GM19467 (cell line): ENCODE measurements around the gene PAK5.

ENCODE experiments used
- ATAC-seq: cut with Tn5 transposase; IDR thresholded peaks from one replicate; pipeline ENCODE4 v1.9.1; 2021; ENCODE audit warnings: mild to moderate bottlenecking, moderate library complexity; ENCODE audit not compliant: unreplicated experiment

PAK5 gene

GRCh38 chr20:9581509-9581908 is 257.4 kb downstream of the PAK5 start:
- no peak for ATAC-seq

GRCh38 chr20:9578594-9578993 is 260.3 kb downstream of the PAK5 start:
- ATAC-seq = no peak

- no peak for ATAC-seq
Observed at GRCh38 chr20:9577397-9577796, 261.5 kb downstream of the PAK5 start.

- no peak for ATAC-seq
Observed at GRCh38 chr20:9576695-9577094, 262.2 kb downstream of the PAK5 start.

GRCh38 chr20:9575836-9576235 is 263.0 kb downstream of the PAK5 start:
- ATAC-seq = no peak

DNA sequence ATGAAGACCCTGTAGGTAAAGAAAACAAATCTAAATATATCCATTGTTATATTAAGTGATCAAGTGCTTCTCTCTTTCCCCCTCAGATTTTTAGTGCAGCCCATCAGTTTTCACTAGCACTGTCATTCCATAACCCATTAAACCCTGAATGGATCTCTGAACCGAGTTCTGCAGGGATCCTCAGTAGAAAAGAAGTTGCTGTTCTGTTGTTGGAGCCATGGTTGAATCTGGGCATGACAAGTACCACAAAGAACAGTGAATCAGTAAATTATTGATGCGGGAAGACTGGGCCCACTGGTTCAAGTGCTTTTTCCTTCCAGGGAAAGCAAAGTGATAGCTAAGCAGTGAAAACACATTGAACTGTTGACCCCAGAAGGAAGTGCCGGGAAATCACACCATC is 264.1 kb downstream of the PAK5 start:
- no peak for ATAC-seq

DNA sequence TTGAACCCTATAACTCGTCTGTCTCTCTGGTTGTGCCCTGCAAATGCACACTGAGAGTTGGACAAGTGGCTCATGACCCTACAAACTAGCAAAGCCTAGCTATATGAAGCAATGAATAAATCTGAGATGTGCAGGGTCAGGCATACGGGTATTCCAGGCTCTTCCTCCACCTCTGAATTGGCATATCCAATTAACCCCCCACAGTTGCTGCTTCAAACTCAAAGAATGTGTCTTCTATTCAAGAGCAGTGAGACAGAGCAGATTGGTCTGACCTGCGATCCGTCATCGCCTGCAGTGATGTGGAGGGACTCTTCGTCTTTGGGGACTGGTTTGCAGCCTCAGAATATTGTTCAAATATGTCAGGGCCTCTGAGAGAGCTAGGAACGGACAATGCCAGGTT is 264.7 kb downstream of the PAK5 start:
- ATAC-seq = no peak

DNA sequence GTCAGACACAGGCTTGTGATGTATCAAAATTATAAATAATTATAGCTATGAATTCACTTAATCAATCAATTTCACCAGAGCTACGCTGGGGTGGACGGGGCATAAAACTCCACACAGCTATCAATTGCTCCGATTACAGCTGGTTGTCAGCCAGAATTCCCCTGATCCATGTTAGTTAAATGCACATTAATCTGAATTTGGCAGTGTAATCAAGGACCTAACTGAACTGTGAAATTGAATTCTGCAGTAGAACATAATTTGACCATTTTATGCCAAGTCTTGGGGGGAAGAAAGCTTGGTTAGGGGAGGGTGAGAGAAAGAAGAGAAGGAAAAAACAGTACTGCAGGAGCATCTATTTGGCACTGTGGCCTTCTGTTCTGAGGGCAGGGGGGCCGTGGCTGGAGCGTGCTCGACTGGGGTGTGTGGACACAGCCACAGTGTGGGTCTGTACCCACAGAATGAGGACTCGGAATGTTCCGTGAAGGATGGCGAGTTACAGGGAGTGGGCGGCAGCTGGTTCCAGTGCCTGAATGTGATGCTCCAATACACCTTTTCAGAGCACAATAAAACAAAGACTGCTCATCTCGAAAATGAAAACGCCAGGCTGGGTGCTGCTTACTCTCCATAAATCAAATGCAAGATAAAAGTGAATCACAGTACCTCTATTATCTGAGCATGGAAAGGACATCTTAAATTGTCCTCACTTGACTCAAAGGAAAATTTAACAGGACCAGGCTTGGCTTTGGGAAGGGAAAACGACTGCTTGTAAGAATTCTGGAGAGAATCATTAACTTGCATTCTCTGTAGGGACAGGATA is 265.3 kb downstream of the PAK5 start:
- ATAC-seq = no peak

DNA sequence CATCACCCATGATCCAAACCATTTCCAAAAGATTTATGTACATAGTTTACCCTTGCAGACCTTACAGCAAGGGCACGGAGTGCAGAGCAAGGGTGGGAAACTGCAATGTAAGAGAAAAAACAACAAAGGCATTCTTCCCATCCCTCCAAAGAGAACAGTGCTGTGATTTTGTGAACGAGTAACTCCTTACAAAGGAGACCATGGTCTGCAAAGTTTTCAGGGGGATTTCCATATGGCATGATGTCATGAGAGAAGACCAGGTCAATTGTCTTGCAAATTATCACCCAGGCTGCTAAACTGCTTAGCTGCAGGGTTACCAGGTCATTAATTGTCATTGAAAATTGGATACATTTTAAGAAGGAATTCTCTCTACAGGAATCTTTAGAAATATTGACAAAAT is 266.2 kb downstream of the PAK5 start:
- no peak for ATAC-seq

DNA sequence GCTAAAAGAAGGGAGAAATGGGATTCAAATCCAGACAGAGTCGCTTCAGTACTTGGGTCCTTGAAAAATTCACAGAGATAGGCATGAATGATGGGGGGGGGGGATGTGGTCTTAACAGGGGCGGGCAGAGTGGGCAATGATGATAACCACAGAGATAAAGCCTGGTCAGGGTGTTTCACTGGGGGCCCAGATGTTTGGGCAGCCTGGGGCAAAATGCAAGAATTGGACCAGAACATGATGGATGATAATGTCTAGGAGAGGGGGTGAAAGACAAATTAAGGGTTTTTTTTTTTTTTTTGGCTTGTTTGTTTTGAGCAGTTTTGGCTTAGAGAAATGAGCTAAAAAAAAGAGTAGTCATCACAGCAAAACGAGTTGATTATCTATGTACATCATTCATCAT is 267.1 kb downstream of the PAK5 start:
- no peak for ATAC-seq

- no peak for ATAC-seq
Observed at GRCh38 chr20:9570612-9571011, 268.3 kb downstream of the PAK5 start.

DNA sequence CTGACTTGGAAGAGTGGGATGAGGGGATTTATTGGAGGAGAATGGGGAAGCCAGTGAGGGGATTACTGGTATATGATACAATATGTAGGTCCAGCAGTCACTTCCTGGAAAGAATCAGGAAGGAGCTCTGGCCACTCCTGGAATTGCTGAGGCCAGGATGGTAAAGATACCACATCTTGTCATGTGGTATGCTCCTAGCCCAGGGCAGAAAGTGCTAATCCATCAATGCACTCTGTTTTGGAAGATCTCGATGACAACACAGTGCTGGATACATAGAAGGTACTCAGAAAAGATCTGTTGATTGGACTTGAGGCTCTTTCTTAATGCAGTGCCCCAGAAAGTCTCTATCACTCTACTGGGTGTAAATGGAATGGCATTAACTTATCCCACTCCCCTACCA is 271.9 kb downstream of the PAK5 start:
- ATAC-seq = no peak

DNA sequence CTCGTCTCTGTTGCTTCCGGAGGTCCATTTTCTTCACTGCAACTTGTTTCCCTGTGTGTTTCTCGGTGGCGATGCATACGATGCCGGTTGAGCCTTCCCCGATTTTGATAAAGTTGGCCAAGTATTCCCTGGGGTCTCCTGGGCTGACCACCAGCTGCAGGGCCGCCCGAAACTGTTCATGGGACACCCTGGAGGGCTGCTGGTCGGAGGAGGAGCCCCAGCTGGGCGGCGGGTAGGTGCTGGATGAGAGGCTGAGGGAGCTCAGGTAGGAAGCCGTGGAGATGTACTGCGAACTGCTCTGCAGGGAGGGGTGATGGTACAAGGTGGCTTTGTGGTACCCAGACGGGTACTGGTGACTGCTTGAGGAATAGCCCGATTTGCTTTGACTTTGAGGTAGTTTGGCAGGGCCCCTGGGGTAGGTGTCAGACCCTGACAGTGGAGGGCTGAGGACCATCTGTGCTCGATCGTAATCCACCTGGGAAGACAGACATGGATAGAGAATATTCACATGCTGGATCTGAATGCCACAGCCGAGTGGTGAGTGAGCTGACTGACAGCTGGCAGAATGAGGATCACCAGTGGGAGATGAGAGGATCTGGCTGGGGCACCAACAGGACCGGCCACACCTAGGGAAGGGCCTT is 272.8 kb downstream of the PAK5 start:
- no peak for ATAC-seq

DNA sequence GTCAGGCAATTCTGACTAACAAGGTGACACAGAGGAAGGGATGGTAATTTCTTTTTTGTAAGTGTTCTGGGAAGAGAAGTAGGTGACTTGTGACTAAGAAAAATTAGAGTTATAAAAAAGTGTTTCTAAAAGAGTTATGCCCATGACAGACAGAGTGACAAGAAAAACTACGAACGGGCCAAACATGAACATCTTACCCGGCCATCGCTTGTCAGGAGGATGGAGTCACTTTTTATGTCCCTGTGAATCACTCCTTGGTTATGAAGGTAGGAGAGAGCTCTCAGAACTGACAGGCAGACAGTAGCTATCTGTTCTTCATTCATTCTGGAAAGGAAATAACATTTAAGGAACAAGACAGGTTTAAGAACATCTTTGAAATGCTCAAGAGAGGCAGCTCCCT is 281.5 kb downstream of the PAK5 start:
- ATAC-seq = no peak

DNA sequence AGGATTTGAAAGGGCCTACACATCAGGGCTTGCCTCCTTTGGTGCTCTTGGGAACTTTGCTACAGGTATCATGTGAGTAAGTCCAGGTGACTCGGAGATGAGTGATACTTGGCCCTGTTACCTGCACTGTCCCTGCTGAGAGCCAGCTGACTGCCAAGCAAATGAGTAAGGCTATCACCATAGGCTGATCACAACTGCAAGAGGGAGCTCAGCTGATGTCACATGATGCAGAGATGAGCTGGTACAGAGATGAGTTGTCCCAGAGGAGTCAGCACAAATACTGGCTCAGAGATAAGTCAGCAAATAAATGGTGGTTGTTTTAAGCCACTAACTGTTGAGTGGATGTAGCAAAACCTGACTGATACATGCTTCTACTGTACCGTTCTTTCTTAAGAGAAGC is 283.1 kb downstream of the PAK5 start:
- ATAC-seq = no peak

GRCh38 chr20:9551808-9552550 is 286.9 kb downstream of the PAK5 start:
- no peak for ATAC-seq

DNA sequence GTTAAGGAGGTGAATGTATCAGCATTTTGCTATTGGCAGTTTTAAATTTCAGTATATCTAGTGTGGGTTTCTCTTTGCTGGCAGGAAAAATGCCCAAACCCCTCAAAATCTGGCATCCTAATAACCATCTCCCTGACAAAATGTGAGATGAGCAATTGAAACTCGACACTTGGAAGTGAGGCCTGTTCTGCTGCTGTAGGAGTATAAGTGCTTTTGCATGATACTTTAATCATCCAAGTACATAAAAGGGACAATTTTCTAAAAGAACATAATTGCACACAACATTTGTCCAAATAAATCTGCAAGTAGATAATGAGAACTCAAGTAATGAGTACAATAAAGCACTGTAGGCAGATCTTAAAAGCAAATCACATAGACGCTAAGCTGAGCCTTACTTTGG is 288.0 kb downstream of the PAK5 start:
- ATAC-seq = no peak

- ATAC-seq = no peak
Observed at GRCh38 chr20:9550283-9550682, 288.6 kb downstream of the PAK5 start.

DNA sequence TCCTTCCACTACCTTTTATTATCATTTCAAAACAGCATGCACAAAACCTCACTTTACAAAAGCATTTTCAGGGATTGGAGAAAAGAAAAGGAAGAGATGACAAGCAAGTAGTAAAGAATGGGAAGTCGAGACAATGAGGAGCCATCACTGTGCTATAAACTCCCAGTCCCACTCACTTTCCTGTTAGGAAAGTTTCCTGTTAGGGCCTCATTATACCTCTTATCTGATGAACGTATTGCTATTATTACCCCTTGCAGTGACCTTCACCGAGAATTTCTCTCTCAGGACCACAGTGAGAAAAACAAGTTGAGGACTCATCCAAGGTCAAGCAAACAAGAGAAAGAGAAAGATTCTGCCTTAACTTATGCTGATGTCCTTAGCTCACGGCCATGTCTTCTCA is 295.7 kb downstream of the PAK5 start:
- ATAC-seq = no peak

DNA sequence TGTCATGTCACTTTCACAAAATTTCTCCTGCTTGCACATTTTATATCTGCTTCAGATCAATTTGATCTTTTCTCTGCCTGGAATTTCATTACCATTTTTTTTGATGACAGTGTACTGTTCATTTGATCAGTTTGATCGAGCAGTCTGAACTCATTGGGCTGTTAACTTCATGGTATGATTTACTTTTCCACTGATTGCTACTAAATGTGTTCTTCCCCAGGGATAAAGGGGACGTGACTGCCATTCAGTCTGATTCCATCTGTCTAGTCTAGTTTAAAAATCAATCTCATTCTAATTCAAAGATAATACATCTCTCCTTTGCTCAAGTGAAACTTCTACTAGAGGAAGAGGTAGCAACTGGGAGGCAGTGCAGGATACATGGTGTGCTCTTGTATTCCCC is 303.4 kb downstream of the PAK5 start:
- ATAC-seq = no peak

DNA sequence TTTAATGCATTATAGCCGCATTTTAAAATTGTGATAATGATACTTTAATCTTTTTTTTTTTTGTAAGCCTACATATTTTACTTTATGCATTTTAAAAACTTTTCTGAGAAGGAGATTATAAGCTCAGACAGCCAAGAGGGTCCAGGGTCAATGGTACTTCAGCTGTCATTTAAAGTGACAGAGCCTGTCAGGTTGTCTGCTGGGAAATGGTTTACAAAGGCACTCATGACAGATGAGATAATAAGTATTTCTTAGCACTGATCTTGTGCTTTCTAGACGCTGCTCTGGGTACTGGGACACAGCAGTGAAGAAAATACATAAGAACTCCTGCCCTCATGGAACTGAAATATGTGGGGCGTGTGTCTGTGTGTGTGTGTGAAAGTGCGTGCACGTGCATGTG is 304.9 kb downstream of the PAK5 start:
- no peak for ATAC-seq
